ENCODE results near the gene TTC27.

- TF ChIP-seq YY1 (IDR thresholded peaks at IDR 0.05; ENCODE audit: insufficient read depth, insufficient read length): no peak
- no peak for TF ChIP-seq SUZ12 (IDR thresholded peaks at IDR 0.05; ENCODE audit: extremely low read depth, insufficient read depth, insufficient read length)
- no peak for TF ChIP-seq ZNF274 (IDR thresholded peaks at IDR 0.05; ENCODE audit: low read depth, low read length)
Measured at GRCh38 chr2:32622570-32623310, 5.1 kb upstream of the TTC27 start.

All from NT2/D1 (cell line).